Stimulated activated CD8-positive, alpha-beta memory T cell treated with anti-CD3 and anti-CD28 coated beads, Interleukin-7, amount 100 ng/mL, for 48 hours (primary cell): ENCODE data around the gene HCN2.
A peak's percentile ranks its signal among the peaks of the same experiment; 100 is the strongest.
"Not testable (repeated sequence)": the region's sequence is repeated elsewhere in the genome, so short reads cannot be mapped to it uniquely, and the experiment has no call there.

Source experiments
- DNase-seq, 2 donors: peaks; one replicate each; pipeline ENCODE4 v3.0.0-alpha.2; 2020; ENCODE audit warnings: low read depth in 1 of 2; ENCODE audit errors: extremely low read depth in 1 of 2

The HCN2 gene

DNA sequence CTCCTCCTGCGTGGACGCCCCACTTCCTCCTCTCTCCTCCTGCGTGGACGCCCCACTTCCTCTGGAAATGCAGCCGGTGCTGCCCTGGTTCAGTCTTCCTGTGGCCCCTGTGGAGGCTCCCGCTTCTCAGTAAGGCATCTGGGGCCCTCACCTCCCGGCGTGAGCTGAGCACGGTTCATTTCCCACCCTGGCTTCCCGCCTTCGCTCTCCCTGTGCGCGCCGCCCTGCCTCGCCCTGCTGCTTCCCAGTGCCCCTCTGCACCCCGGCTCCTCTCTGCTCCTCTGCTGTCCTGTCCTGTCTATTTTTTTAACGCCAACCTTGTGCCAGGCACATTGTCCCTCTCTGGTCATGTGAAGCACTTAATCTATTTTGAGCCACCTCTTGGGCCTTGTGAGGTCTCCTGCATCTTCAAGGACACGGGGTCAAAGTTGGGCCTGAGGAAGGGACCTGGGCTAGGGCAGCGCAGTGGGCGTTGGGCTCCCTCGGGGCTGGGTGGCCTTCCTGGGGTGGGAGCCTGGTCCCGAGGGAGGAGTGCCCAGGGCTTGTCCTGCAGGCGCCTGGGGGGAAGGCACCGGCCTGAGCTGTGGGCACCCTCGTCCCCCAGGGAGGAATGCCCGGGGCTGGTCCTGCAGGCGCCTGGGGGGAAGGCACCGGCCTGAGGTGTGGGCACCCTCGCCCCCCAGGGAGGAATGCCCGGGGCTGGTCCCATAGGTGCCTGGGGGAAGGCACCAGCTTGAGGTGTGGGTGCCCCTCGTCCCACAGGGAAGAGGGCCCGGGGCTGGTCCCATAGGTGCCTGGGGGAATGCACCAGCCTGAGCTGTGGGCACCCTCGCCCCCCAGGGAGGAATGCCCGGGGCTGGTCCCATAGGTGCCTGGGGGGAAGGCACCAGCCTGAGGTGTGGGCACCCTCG, 13.0 kb downstream of the HCN2 start:
- no peak for DNase-seq

DNA sequence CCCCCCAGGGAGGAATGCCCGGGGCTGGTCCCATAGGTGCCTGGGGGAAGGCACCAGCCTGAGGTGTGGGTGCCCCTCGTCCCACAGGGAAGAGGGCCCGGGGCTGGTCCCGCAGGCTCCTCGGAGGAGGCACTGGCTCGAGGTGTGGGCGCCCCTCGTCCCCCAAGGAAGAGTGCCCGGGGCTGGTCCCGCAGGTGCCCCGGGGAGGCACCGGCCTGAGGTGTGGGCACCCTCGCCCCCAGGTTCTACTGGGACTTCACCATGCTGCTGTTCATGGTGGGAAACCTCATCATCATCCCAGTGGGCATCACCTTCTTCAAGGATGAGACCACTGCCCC, 13.6 kb downstream of the HCN2 start:
- not testable (repeated sequence) for DNase-seq

DNA sequence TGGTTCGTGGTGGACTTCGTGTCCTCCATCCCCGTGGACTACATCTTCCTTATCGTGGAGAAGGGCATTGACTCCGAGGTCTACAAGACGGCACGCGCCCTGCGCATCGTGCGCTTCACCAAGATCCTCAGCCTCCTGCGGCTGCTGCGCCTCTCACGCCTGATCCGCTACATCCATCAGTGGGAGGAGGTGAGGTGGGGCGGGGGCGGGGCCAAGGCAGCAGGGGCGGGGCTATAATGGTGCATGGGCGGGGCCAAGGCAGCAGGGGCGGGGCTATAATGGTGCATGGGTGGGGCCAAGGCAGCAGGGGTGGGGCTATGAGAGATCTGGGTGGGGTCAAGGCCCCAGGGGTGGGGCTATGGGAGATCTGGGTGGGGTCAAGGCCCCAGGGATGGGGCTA, 14.1 kb downstream of the HCN2 start:
- DNase-seq, result not testable (repeated sequence)

DNA sequence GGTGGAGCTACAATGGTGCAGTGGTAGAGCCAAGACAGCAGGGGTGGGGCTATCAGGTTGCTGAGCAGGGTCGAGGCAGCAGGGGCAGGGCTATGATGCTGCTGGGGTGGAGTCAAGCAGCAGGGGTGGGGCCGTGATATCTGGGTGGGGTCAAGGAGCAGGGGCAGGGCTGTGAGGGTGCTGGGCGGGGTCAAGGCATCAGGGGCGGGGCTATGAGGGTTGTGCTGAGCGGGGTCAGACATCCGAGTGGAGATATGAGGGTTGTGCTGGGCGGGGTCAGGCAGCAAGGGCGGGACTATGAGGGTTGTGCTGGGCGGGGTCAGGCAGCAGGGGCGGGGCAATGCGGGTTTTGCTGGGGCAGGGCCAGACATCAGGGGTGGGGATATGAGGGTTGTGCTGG, 14.7 kb downstream of the HCN2 start:
- DNase-seq, result peak in 1 of 2 donors; percentile 54

DNA sequence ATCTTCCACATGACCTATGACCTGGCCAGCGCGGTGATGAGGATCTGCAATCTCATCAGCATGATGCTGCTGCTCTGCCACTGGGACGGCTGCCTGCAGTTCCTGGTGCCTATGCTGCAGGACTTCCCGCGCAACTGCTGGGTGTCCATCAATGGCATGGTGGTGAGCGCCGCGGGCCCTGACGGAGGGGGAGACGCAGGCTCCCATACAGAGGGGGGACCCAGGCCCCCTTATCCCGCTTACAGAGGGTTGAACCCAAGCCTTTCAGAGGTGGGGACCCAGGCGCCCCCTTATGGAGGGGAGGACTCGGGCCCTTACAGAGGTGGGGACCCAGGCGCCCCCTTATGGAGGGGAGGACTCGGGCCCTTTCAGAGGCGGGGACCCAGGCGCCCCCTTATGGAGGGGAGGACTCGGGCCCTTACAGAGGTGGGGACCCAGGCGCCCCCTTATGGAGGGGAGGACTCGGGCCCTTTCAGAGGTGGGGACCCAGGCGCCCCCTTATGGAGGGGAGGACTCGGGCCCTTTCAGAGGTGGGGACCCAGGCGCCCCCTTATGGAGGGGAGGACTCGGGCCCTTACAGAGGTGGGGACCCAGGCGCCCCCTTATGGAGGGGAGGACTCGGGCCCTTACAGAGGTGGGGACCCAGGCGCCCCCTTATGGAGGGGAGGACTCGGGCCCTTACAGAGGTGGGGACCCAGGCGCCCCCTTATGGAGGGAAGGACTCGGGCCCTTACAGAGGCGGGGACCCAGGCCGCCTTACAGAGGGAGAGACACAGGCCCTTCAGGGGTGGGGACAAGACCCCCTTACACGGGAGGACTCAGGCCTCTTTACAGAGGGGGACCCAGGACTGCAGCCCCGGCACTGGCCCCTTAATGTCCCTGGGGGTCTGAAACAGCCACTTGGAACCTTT, 15.6 kb downstream of the HCN2 start:
- DNase-seq, result peak in 1 of 2 donors; percentile 40

DNA sequence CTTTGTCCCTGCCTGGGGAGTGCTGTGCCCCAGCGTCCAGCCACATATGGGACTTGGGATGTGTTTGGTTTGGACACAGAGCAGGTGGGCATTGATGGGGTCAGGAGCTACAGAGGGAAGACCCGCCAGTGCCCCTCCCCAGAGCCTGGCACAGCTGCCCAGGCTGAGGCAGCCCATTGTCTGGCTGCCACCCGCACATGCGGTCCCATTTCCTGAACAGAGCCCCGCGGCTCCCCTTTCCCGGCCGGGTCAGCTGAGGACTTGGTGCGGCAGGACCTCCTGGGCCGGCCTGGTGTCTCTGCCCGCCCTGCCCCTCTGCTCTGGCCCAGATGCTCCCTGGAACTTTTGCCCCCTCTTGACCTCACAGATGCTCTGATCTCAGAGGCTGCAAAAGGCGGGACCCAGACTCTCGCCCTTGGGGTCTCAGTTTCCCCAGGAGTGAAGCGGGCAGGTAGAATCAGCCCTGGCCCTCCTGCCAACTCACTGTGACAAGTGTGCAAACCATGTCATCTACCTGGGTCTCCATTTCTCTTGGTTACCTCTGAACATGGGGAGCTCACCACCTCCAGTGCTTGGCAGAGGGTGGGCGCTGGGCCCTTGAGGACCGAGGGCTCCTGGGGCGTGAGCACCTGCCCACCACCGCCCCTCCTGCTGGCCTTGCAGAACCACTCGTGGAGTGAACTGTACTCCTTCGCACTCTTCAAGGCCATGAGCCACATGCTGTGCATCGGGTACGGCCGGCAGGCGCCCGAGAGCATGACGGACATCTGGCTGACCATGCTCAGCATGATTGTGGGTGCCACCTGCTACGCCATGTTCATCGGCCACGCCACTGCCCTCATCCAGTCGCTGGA, 17.8 kb downstream of the HCN2 start:
- DNase-seq, result no peak

DNA sequence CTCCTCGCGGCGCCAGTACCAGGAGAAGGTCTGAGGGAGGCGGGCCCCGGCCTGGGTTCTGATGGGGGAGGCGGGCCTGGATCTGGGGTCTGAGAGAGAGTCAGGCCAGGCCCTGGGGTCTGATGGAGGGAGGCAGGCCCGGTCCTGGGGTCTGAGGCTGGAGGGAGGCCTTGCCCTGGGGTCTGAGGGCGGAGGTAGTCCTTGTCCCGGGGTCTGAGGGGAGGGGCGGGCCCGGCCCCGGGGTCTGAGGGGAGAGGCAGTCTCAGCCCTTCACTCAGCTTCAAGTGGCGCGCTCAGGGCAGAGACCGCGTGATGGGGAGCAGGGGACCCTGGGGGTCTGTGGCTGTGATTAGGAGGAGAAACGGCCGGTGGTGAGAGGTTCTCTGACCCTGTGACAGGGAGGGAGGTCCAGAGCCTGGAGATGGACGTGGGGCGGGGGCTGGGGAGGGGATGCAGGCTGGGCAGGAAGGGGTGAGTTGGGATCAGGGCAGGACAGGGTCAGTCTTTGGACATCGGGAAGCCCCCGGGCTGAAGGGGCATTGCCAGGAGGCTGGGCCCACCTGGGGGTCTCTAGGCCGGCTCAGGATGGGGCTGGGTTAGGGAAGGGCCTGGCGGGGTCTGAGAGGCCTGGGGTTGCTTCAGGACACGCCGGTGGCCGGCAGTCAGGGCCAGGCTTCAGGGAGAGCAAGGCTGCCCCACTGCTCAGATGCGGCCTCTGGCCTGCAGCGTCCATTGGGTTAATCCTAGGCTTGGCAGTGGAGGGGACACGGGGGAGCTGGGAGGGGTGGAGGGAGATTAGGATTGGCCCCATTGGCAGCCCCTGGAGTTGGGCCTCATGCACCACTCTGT, 18.7 kb downstream of the HCN2 start:
- DNase-seq, result no peak

DNA sequence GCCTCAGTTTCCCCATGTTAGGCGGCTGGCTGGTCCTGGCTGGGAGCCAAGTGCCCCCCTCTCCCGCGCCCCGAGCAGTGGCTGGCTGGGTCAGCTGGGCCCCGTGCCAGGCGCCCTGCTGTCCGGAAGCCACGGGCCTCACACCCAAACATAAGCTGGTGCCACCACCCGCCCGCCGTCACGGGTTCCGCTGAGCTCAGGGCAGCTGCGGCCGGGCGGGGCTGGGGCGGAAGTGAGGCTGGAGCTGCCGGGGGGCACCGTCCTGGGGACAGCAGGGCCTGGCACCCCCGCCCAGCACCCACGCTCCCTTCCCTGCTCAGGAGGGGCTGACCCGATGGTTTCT, 19.3 kb downstream of the HCN2 start:
- DNase-seq, result no peak

DNA sequence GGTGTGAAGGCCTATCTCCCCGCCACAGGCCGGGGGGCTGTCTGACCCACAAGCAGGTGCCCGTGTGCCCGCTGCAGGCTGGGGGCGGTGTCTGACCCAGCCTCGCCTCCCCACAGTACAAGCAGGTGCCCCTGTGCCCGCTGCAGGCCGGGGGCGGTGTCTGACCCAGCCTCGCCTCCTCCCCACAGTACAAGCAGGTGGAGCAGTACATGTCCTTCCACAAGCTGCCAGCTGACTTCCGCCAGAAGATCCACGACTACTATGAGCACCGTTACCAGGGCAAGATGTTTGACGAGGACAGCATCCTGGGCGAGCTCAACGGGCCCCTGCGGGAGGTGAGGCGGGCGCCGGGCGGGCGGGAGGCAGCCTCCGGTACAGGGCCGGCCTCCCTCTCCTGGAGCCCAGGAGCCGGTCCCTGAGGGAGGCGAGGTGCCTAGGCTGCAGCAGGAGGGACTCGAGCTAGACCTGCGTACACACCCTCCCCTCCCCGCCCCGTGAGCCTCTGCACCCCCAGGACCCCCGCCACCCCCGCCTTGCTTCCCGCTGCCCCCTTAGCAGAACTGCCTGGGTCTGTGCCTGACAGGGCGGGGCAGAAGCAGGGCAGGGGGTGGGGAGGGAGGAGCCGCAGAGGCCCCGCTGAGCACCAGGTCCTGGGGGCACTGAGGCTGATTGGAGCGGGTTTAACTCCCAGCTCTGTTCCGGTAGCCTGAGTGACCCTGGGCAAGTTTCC, 20.6 kb downstream of the HCN2 start:
- no peak for DNase-seq

DNA sequence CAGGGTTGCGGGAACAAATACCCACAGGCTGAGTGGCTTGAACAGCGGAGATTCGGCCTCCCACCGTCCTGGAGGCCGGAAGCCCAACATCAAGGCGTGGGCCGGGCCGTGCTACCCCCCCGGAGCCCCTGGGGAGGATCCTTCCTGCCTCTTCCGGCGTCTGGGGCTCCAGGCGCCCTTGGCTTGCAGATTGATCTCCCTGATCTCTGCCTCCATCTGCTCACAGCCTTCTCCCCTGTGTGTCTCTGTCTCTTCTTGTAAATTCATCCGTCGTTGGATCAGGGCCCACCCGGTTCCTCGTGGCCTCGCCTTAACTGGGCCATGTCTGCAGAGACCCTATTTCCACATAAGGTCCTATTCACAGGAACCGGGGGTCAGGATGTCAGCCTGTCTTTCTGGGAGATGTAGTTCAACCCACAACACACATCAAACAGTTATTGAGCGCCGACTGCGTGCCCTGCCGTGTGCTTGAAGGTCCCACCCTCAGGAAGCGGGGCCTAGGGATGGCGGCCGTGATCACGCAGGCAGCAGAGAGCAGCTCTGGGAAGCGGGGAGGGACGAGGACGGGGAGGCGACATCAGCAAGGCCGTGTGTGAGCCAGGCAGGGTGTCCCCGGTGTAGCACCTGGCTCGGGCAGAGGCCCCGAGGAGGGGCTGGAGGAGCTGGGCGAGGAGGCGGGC, 21.3 kb downstream of the HCN2 start:
- peak in 1 of 2 donors; percentile 53 for DNase-seq

DNA sequence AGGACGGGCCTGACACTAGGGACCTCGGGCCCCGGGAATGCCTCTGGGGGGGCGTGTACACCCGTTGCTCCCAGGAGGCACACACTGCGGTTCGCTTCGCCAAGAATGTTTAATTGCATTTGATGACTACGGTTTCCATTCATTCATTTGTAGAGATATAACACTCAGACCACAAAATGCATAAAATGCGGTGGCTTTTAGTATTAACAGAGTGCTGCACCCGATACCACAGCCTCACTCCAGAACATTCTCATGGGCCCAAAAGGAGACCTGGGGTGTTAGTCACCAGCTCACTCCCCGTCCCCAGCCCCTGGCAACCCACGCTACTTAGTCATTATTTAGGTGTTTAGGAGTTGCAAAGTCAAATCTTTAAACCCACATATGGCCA, 21.8 kb downstream of the HCN2 start:
- peak in 1 of 2 donors; percentile 85 for DNase-seq

DNA sequence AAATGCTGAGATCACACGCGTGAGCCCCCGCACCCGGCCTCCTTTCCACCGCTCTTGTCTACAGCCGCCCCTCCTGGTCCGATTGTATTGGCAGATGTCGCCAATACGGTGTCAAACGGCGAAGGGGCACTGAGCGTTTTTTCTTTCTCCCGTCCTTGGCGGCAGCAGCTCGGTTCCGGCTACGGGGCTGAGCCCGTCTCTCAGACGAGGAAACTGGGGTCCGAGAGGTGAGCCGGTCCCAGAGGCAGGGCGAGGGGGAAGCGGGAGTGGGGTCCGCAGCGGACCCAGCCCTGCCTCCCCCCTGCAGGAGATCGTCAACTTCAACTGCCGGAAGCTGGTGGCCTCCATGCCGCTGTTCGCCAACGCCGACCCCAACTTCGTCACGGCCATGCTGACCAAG, 23.3 kb downstream of the HCN2 start:
- no peak for DNase-seq

DNA sequence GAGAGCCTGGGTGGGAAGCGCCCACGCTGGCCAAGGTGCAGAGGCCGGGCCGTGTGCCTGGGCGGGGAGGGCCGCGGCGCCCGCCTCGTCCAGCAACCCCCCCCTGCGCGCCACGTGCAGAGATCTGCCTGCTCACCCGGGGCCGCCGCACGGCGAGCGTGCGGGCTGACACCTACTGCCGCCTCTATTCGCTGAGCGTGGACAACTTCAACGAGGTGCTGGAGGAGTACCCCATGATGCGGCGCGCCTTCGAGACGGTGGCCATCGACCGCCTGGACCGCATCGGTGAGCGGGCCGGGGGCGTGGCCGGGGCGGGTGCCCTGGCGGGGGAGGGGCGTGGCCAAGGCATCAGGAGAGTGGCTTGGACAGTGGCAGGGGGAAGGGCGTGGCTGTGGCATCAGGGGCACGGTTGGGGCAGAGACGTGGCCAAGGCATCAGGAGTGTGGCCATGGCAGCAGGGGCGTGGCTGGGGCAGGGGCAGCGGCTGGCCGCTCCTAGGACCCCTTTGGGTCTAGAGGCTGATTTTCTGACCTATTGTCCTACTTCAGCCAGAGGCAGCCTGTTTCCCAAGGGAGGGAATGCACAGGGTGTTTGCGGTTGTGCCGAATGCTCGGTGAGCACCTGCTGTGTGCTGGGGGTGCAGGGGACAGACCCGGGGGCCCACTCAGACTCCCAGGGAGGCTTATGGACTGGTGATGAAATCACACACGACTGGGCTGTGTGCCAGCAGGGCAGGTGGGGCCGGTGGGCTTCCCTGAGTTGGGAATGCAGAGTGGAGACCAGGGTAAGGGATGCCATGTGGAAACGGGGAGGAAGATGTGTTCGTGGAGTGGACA, 24.3 kb downstream of the HCN2 start:
- no peak for DNase-seq

DNA sequence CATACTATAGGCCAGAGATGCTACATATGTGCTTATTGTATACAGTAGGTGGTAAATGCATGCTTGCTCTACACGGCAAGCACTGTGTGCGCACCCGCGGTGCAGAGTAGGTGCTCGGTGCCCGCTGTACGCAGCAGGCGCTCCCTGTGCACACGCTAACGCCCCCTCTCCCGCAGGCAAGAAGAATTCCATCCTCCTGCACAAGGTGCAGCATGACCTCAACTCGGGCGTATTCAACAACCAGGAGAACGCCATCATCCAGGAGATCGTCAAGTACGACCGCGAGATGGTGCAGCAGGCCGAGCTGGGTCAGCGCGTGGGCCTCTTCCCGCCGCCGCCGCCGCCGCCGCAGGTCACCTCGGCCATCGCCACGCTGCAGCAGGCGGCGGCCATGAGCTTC, 25.9 kb downstream of the HCN2 start:
- no peak for DNase-seq

DNA sequence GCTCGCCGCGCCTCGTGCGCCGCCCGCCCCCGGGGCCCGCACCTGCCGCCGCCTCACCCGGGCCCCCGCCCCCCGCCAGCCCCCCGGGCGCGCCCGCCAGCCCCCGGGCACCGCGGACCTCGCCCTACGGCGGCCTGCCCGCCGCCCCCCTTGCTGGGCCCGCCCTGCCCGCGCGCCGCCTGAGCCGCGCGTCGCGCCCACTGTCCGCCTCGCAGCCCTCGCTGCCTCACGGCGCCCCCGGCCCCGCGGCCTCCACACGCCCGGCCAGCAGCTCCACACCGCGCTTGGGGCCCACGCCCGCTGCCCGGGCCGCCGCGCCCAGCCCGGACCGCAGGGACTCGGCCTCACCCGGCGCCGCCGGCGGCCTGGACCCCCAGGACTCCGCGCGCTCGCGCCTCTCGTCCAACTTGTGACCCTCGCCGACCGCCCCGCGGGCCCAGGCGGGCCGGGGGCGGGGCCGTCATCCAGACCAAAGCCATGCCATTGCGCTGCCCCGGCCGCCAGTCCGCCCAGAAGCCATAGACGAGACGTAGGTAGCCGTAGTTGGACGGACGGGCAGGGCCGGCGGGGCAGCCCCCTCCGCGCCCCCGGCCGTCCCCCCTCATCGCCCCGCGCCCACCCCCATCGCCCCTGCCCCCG, 26.5 kb downstream of the HCN2 start:
- no peak for DNase-seq

DNA sequence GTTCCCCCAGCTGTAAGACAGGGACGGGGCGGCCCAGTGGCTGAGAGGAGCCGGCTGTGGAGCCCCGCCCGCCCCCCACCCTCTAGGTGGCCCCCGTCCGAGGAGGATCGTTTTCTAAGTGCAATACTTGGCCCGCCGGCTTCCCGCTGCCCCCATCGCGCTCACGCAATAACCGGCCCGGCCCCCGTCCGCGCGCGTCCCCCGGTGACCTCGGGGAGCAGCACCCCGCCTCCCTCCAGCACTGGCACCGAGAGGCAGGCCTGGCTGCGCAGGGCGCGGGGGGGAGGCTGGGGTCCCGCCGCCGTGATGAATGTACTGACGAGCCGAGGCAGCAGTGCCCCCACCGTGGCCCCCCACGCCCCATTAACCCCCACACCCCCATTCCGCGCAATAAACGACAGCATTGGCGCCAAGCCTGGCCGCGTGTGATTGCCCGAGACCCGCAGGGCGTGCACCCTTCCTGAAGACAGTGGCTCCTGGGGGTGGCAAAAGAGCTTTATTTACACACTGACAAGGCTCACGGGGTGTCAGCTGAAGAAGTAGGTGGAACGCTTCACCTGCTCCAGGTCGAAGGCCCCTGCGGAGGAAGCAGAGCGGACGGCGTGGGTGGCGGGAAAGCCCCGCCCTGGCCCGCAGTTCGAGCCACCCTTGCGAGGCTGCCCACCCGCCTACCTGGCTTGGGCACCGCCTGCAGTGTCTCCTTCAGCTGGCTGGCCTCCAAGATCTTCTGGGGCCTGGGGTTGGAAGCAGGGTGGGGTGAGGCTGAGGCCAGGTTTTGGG, 27.3 kb downstream of the HCN2 start:
- no peak for DNase-seq
